Measurements from ENCODE around the gene TES. TPM values are rescaled to one million over a fixed set of nuclear protein-coding genes. Genes with fewer than 3 reads are reported as not detected.

TES gene
- total and polyA plus RNA-seq, 9 of the 15 experiments (the other 6 are each of a cell fraction or from before 2014, with no cell fraction given) = 20.7 to 61.6 (median 53.8) TPM

- no peak for TF ChIP-seq TARDBP (IDR thresholded peaks at IDR 0.05)
These were observed 33.3 kb upstream of the TES start (continued) for GRCh38 chr7:116177009-116177408.

GRCh38 chr7:116180302-116180701 is 30.0 kb upstream of the TES start:
- H3K36me3 ChIP-seq (ENCODE audit: control insufficient read depth, insufficient read depth, low read length) = no peaks in the 10 kb centered on the region
- peaks cover 0 to 5% of the 10 kb centered on the region in 2 experiments; a peak in 1 of 5 replicates for H3K4me1 ChIP-seq (replicated peaks in 1 of 2; ENCODE audit: control insufficient read depth in 2 of 2, insufficient read depth in 2 of 2, low read length in 2 of 2)
- in situ Hi-C loops (cut with MboI) = no loop called here
- no peaks in the 10 kb centered on the region for H3K79me2 ChIP-seq (ENCODE audit: control insufficient read depth, insufficient read depth, low read length)
- no peaks in the 10 kb centered on the region for H3K9me3 ChIP-seq (replicated peaks; ENCODE audit: control insufficient read depth, insufficient read depth, low read depth, low read length)
- H3K27me3 ChIP-seq (ENCODE audit: control insufficient read depth in 2 of 2, insufficient read depth in 2 of 2, low read length in 2 of 2) = no peaks in the 10 kb centered on the region
- peak; percentile 93 for ATAC-seq
- ChIA-PET CTCF (ENCODE audit: low intra/inter-chr PET ratio) (interaction anchor here (0.8 to 3.0 kb wide), 4 partner anchors 56 to 631 kb away, joined by 3 to 50 read pairs (median 7); no protein-coding TSS in a partner anchor), POLR2A (interaction anchor here (0.5 to 1.1 kb wide), 8 partner anchors 9 to 394 kb away, joined by 3 to 8 read pairs (median 4); no protein-coding TSS in a partner anchor)
- no peak overlapping the region for H3K9ac ChIP-seq (ENCODE audit: insufficient read depth in 1 of 2, low read depth in 2 of 2, low read length in 2 of 2)
- H3K9me1 ChIP-seq (ENCODE audit: control insufficient read depth, insufficient read depth, low read length) = no peaks in the 10 kb centered on the region
- H3K4me2 ChIP-seq (ENCODE audit: insufficient read depth, low read length) = no peak overlapping the region
- H3K27ac ChIP-seq (ENCODE audit: extremely low read depth, low read depth, low read length) = no peak overlapping the region
- no TSS peak for BruUV-seq (replicated peaks)
- H2AFZ ChIP-seq (ENCODE audit: low read depth, low read length) = no peak overlapping the region
- FAIRE-seq = peak; percentile 52
- H4K20me1 ChIP-seq (replicated peaks; ENCODE audit: control insufficient read depth, insufficient read depth, low read length) = no peaks in the 10 kb centered on the region
- WGBS (ENCODE audit: insufficient coverage, low coverage, missing lambda C conversion rate) = 0% methylated on average over 2 of the region's 2 CpGs
- no peak overlapping the region for H3K4me3 ChIP-seq
- peak; percentile 39 to 62 (median 48) for DNase-seq (ENCODE audit: extremely low read depth in 1 of 4, low spot score in 3 of 4)
- intact Hi-C loops (cut with micrococcal nuclease) = loop anchor here (1.0 to 2.0 kb wide), 5 partner anchors 30 to 409 kb away; partner anchors contain the start of gene TES
- TF ChIP-seq JUND (IDR thresholded peaks at IDR 0.05; ENCODE audit: borderline replicate concordance, low read depth, low read length) (peak; percentile 15; the same call in 1 of the 2 replicates), JUND (tag; IDR thresholded peaks at IDR 0.05; ENCODE audit: borderline replicate concordance, low read depth, low read length) (no peak), KHSRP (IDR thresholded peaks at IDR 0.05) (no peak), RCOR1 (IDR thresholded peaks at IDR 0.05; ENCODE audit: borderline replicate concordance in 1 of 2, low read depth in 2 of 2, low read length in 2 of 2) (0 out of 4 replicates have a peak, but pooled peaks of 1 of the 2 experiments have one; percentile 32), FOXK2 (conservative IDR thresholded peaks at IDR 0.05 in 1 of 2, IDR thresholded peaks at IDR 0.05 in 1 of 2; ENCODE audit: low read depth in 2 of 2) (0 out of 4 replicates have a peak, but pooled peaks have one; percentile 14 to 35), CHD7 (IDR thresholded peaks at IDR 0.05; ENCODE audit: low read depth, low read length) (no peak), RAD21 (CRISPR knock-in tag; conservative IDR thresholded peaks at IDR 0.05 in 1 of 2, IDR thresholded peaks at IDR 0.05 in 1 of 2) (peak; percentile 98 to 99), MAZ (CRISPR knock-in tag; conservative IDR thresholded peaks at IDR 0.05 in 1 of 2, IDR thresholded peaks at IDR 0.05 in 1 of 2) (0 out of 4 replicates have a peak, but pooled peaks of 1 of the 2 experiments have one; percentile 24)

All from K562 (cell line).